RWPE1 (cell line): Measurements from ENCODE around the gene SHKBP1.

Experiments
- CTCF ChIA-PET: fragments of 350-600 bp; sonication (Branson Sonifier 250); formaldehyde crosslinking; extraction: SDS; loops from one replicate; lab custom pipeline; 2021; lab: Yijun Ruan, JAX
- POLR2A ChIA-PET: fragments of 400-600 bp; formaldehyde crosslinking; extraction: SDS; loops from one replicate; lab custom pipeline; 2020; ENCODE audit warnings: antibody characterized with exemption; ENCODE audit not compliant: low non-redundant PET; lab: Yijun Ruan, JAX
- DNase-seq: peaks from one replicate; pipeline ENCODE4 v3.0.0; 2012; ENCODE audit warnings: low spot score
- H3K27ac ChIP-seq: fragments of 450-650 bp; 2 replicates; pipeline ENCODE4 v1.5.1; 2017
- CTCF ChIP-seq: fragments of 450-650 bp; conservative IDR thresholded peaks from 2 replicates; pipeline ENCODE4 v1.5.1; 2017; ENCODE audit warnings: low read depth, mild to moderate bottlenecking

Gene SHKBP1

GRCh38 chr19:40603389-40604170 lies 26.9 kb downstream of the SHKBP1 start:
- H3K27ac ChIP-seq = peak overlapping the region; percentile 99
- ChIA-PET CTCF (interaction anchor here (0.6 to 1.8 kb wide), 8 partner anchors 10 to 183 kb away, joined by 3 to 8 read pairs (median 5); no protein-coding TSS in a partner anchor), POLR2A (interaction anchor here (0.5 to 2.6 kb wide), 3 partner anchors 10 to 1039 kb away, joined by 3 to 10 read pairs (median 6); no protein-coding TSS in a partner anchor)
- TF ChIP-seq CTCF = no peak
- DNase-seq = peak; percentile 97

- DNase-seq = no peak
- ChIA-PET CTCF (interaction anchor here (0.6 to 1.6 kb wide), 3 partner anchors 10 to 184 kb away, joined by 3 to 7 read pairs (median 4); no protein-coding TSS in a partner anchor), POLR2A (interaction anchor here (2.6 kb wide), 1 partner anchor 10 kb away, joined by 10 read pairs; no protein-coding TSS in a partner anchor)
- peak overlapping the region; percentile 99 for H3K27ac ChIP-seq
- no peak for TF ChIP-seq CTCF
Observed at GRCh38 chr19:40604171-40604646, 27.5 kb downstream of the SHKBP1 start.

- peak overlapping the region; percentile 99 for H3K27ac ChIP-seq
- ChIA-PET CTCF (interaction anchor here (0.7 to 1.8 kb wide), 3 partner anchors 11 to 48 kb away, joined by 3 to 6 read pairs (median 4); no protein-coding TSS in a partner anchor), POLR2A (interaction anchor here (2.6 kb wide), 1 partner anchor 9 kb away, joined by 10 read pairs; no protein-coding TSS in a partner anchor)
- no peak for DNase-seq
- TF ChIP-seq CTCF = no peak
Observed at GRCh38 chr19:40604647-40605215, 28.1 kb downstream of the SHKBP1 start.

- peak; percentile 91 for DNase-seq
- peak; percentile 39 for TF ChIP-seq CTCF
- ChIA-PET POLR2A (interaction anchor here (2.6 kb wide), 1 partner anchor 9 kb away, joined by 10 read pairs; no protein-coding TSS in a partner anchor), CTCF (interaction anchor here (0.6 to 1.8 kb wide), 4 partner anchors 10 to 47 kb away, joined by 3 to 6 read pairs (median 4); no protein-coding TSS in a partner anchor)
- H3K27ac ChIP-seq = peak overlapping the region; percentile 99
Observed at GRCh38 chr19:40605216-40605971, 28.7 kb downstream of the SHKBP1 start.

GRCh38 chr19:40607311-40608239 lies 30.9 kb downstream of the SHKBP1 start:
- POLR2A ChIA-PET = no interaction called here
- H3K27ac ChIP-seq = peak overlapping the region; percentile 99
- no peak for DNase-seq
- no peak for TF ChIP-seq CTCF
- CTCF ChIA-PET = interaction anchor here (3.7 kb wide), 1 partner anchor 27 kb away, joined by 18 read pairs; no protein-coding TSS in a partner anchor
